ENCODE results near the gene GARNL3. TPM values are rescaled to one million over a fixed set of nuclear protein-coding genes. Genes with fewer than 3 reads are reported as not detected.

Gene GARNL3
- total RNA-seq, 4 donors from 2014 or later = 4.7 to 29.3 (median 11.3) TPM

DNA sequence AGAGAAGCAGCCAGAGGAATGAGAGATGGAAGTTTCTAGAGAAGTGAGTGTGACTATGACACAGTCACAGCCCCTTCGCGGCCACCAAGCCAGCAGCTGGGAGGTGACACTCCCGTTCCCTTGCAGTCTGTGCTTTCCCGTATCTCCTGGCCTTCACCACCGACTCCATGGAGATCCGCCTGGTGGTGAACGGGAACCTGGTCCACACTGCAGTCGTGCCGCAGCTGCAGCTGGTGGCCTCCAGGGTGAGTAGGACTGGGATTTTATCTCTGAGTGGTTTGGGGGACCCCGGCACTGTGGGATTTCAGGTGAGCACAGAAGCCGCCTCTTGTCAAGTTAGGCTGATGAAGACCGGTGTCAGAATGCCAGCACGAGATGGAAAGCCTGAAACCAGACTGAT, 120.3 kb downstream of the GARNL3 start:
- Histone ChIP-seq H3K4me1 (no peaks in the 10 kb centered on the region), H3K9me3 (no peaks in the 10 kb centered on the region), H3K36me3 (peaks cover 0 to 18% of the 10 kb centered on the region in 2 donors), H3K27me3 (no peaks in the 10 kb centered on the region), H3K27ac (no peak overlapping the region), H3K4me3 (no peak overlapping the region)
- ATAC-seq = no peak
- no peak for TF ChIP-seq EP300 (IDR thresholded peaks at IDR 0.05)
- TF ChIP-seq POLR2AphosphoS5 (IDR thresholded peaks at IDR 0.05) = no peak
- TF ChIP-seq CTCF (IDR thresholded peaks at IDR 0.05) = no peak
- TF ChIP-seq POLR2A (IDR thresholded peaks at IDR 0.05) = no peak
- WGBS, 2 donors (ENCODE audit: low coverage in 1 of 2) = 73% methylated on average over 3 of the region's 13 CpGs; no CpG with 5 or more reads in 1 of the 2 donors

GRCh38 chr9:127386249-127386648, 121.7 kb downstream of the GARNL3 start:
- H3K27me3 ChIP-seq = no peaks in the 10 kb centered on the region
- 76 to 87% methylated on average over 4 of the region's 4 CpGs for WGBS, 2 donors (ENCODE audit: low coverage in 1 of 2)
- peaks cover 0 to 30% of the 10 kb centered on the region in 2 donors for H3K36me3 ChIP-seq
- no peaks in the 10 kb centered on the region for H3K9me3 ChIP-seq
- TF ChIP-seq POLR2AphosphoS5 (IDR thresholded peaks at IDR 0.05) (no peak), CTCF (IDR thresholded peaks at IDR 0.05) (no peak), POLR2A (IDR thresholded peaks at IDR 0.05) (no peak), EP300 (IDR thresholded peaks at IDR 0.05) (no peak)
- no peak overlapping the region for H3K27ac ChIP-seq
- ATAC-seq = no peak
- H3K4me1 ChIP-seq = no peaks in the 10 kb centered on the region
- H3K4me3 ChIP-seq = no peak overlapping the region

DNA sequence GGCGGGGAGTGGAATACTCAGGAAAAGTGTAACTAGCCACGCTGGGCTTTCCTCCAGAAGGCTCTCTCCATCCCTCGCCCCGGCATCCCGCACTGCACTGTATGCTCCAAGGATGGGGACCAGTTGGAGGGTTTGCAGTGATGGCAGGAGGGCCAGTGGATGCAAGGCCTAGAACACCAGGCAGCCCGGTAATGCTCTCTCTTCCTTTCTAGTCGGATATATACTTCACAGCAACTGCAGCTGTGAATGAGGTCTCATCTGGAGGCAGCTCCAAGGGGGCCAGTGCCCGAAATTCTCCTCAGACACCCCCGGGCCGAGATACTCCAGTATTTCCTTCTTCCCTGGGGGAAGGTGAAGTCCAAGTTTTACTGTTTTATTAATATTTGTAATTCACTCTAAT, 122.4 kb downstream of the GARNL3 start:
- WGBS, 2 donors (ENCODE audit: low coverage in 1 of 2) = 84 to 92% methylated on average over 4 to 10 of the region's 10 CpGs
- Histone ChIP-seq H3K36me3 (peaks cover 0 to 35% of the 10 kb centered on the region in 2 donors), H3K9me3 (no peaks in the 10 kb centered on the region), H3K27me3 (no peaks in the 10 kb centered on the region), H3K27ac (no peak overlapping the region), H3K4me1 (no peaks in the 10 kb centered on the region), H3K4me3 (no peak overlapping the region)
- no peak for ATAC-seq
- TF ChIP-seq EP300 (IDR thresholded peaks at IDR 0.05) = no peak
- no peak for TF ChIP-seq POLR2A (IDR thresholded peaks at IDR 0.05)
- TF ChIP-seq CTCF (IDR thresholded peaks at IDR 0.05) = no peak
- no peak for TF ChIP-seq POLR2AphosphoS5 (IDR thresholded peaks at IDR 0.05)

DNA sequence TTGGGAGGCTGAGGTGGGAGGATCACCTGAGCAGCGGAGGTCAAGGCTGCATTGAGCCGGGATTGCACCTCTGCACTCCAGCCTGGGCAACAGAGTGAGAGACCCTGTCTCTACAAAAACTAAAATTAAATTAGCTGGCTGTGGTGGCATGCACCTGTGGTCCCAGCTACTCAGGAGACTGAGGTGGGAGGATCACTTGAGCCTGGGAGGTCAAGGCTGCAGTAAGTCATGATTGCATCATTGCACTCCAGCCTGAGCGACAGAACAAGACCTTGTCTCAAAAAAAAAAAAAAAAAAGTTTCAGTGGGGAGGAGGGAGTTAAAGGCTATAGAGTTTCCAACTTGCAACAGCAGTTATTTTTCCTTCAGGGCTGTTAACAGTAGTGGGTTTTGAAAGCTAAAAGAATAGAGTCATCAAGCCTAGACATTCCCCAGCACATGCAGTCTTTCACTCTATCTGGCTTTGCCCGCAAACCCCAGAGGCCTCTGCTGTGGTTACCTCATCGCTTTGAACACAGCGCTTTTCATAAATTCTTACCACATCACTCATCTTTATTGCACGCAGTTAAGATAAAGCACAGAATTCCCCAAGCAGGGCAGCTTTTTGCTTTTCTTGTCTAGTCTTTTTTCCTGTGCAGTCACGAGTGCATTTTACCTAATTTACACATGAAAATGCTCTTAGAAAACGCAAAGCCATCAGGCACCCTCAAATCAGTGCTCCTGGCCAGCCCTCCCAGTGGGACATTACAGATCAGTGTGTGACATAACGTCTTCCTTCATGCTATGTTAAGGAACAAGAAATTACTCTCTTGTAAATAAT, 123.7 kb downstream of the GARNL3 start:
- TF ChIP-seq EP300 (IDR thresholded peaks at IDR 0.05) = no peak
- no peak for TF ChIP-seq POLR2AphosphoS5 (IDR thresholded peaks at IDR 0.05)
- TF ChIP-seq CTCF (IDR thresholded peaks at IDR 0.05) = no peak
- peak; percentile 88 for ATAC-seq
- peak overlapping the region in 1 of 4 donors; percentile 55 for H3K27ac ChIP-seq
- no peak overlapping the region for H3K4me3 ChIP-seq
- no peaks in the 10 kb centered on the region for H3K4me1 ChIP-seq
- H3K36me3 ChIP-seq = peaks cover 0 to 47% of the 10 kb centered on the region in 2 donors
- no peaks in the 10 kb centered on the region for H3K27me3 ChIP-seq
- WGBS, 2 donors (ENCODE audit: low coverage in 1 of 2) = 48% methylated on average over 9 to 10 of the region's 10 CpGs
- no peaks in the 10 kb centered on the region for H3K9me3 ChIP-seq

DNA sequence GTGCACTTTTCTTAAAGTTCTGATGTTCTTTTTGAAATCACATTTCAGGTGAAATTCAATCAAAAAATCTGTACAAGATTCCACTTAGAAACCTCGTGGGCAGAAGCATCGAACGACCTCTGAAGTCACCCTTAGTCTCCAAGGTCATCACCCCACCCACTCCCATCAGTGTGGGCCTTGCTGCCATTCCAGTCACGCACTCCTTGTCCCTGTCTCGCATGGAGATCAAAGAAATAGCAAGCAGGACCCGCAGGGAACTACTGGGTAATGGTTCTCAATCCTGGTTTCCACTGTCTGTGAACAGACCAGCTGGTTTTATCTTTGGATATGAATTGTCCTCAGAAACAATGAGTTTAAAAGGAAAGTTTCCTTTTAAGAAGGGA, 124.3 kb downstream of the GARNL3 start:
- Histone ChIP-seq H3K27me3 (no peaks in the 10 kb centered on the region), H3K27ac (peak overlapping the region in 1 of 4 donors; percentile 55), H3K36me3 (peaks cover 0 to 48% of the 10 kb centered on the region in 2 donors), H3K9me3 (no peaks in the 10 kb centered on the region), H3K4me3 (no peak overlapping the region), H3K4me1 (no peaks in the 10 kb centered on the region)
- TF ChIP-seq CTCF (IDR thresholded peaks at IDR 0.05) = no peak
- ATAC-seq = no peak
- 61 to 69% methylated on average over 4 to 5 of the region's 6 CpGs for WGBS, 2 donors (ENCODE audit: low coverage in 1 of 2)

Data from gastroesophageal sphincter (tissue), 4 donors.